HG03575 (cell line): Measurements from ENCODE around the gene SIRPG.

Experiments used
- ATAC-seq: cut with Tn5 transposase; IDR thresholded peaks from one replicate; pipeline ENCODE4 v1.9.1; 2021; ENCODE audit not compliant: unreplicated experiment, insufficient number of reproducible peaks, low FRiP score; ENCODE audit errors: extremely low read depth

Gene SIRPG

DNA sequence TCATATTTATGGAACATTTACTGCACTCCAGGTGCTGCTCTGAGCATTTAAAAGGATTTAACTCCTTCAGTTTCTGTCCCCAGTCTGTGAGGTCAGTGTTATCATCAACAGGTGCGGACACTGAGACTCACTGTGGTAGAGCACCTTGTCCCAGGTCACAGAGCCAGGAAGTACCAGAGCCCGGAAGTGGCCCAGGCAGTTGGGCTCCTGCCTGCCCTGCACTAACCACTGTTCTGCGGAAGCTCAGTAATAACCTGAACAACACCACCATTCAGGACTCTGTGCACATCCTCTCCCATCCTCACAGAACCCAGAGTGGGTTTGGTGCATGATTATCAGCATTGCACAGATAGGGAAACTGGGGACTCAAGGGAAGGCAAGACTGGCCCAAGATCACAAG, 16.8 kb upstream of the SIRPG start:
- no peak for ATAC-seq

DNA sequence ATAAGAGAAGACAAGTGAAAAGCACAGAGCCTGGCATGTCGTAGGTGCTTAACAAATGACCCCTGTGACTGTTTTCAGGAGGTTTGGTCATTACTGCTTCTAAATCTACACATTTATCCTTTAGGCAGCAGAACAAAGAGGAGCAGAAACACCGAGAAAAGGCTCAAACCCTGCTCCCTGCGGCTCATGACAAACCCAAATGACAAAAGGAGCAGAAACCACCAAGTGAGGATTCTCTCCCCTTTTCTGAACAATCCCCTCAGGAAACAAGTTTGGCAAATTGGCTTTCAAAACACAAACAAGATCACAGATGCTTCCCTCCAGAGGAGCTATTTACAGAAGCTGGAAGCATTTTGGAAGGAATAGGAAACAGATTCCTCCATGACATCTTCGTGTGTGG, 15.8 kb upstream of the SIRPG start:
- no peak for ATAC-seq

DNA sequence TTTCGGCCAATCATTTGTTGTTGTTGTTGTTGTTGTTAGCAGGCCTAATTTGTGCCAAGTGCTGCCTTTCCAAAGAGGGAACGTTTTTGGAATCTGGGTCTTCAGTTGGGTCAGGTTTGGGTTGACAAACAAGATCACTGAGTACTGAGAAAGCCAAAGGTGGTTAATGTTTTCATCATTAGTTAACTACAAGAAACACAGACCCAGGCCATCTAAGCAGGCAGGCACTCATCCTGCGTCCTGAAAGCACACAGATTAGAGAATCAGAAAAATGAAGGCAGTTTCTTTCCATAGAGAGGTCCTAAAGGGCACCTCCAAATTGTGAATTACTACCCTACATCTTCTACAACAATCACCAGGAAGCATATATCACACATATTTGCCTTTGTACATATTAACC, 15.1 kb upstream of the SIRPG start:
- no peak for ATAC-seq

DNA sequence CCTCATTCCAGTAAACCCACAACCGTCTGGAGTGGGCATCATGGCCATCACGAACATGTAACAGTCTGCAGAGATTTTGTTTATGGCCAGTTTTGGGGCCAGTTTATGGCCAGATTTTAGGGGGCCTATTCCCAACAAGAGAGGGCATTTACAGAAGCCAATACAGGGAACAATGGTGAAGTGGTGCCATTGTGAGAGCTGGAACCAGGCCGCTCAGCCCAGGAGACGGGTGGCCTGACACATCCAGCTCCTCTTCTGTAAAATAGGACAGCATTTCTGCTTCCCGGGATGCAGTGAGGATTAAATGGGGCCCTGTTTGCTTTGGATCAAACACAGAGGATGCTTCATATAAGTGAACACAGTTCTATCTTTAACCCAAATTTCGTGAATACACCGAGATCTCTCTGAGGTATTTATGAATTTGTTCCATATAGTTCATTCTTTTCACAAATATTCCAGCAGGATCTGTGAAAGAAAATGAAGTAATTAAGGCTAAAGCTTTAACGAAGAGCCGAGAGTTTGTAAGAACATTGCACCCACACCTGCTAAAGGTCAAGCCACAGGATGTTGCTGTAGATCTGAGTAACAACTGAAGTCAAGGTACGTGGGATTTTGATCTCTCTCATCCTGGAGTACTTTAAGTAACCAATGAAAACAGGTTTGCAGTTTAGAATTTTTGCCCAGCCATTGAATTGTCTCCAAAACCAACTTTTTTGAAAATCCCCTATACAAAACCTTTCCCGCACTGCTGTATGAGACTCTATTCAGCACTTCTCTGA, 14.5 kb upstream of the SIRPG start:
- ATAC-seq: no peak

DNA sequence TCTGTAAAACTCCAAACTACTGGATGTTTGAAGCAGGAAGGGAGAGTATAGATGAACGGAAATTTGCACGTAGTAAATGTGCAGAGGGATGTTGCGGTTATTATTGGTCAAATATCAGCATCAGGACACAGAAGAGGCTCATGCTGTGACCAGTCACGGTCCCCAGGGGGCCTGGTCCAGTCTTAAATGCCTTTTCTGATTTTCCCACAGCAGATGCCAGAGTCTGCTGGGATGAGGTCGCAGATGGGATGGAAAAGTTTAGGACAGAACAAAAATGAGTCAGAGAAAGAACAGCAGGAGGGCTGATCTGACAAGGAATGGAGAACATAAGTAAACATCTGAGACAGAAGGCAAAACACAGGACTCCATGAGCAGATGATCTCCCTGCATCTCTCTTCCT, 11.7 kb upstream of the SIRPG start:
- no peak for ATAC-seq

DNA sequence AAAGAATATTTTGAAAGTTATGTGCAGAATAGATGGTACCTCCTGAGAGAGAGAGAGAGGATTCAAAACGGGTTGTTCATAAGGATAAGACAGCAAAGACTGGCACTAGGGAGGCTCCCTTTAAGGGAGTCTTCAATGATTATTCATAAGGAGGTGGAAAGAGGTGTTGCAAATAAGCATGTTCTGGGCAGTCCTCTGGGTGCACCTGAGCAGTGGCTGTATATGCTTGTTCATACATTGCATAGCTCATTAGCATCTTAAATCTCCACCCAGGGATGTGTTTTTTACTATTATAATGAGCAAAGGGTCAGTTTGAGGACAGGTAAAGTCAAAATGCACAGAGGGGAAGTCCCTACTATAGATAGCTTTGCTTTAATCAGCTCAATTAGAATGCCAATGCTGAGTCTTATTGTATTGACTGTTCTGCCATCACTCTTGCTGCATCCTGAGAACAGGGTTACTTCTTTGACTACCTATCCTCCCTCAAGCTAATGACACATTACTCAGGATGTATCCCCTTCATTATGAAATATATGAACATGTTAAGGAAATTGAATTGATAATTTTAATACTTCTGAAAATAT, 10.0 kb upstream of the SIRPG start:
- no peak for ATAC-seq

DNA sequence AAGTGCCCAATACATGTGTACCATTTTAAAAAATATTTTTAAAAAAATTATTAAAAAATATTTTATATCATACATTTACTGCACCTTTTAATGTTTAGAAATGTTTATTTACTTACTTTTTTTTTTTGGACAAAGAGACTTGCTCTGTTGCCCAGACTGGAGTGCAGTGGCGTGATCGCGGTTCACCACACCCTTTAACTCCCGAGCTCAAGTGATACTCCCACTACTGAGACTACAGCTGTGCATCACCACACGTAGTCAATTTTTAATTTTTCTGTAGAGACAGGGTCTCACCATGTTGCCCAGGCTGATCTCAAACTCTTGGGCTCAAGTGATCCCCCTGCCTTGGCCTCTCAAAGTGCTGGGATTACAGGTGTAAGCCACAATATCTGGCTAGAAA, 9.2 kb upstream of the SIRPG start:
- ATAC-seq: no peak

DNA sequence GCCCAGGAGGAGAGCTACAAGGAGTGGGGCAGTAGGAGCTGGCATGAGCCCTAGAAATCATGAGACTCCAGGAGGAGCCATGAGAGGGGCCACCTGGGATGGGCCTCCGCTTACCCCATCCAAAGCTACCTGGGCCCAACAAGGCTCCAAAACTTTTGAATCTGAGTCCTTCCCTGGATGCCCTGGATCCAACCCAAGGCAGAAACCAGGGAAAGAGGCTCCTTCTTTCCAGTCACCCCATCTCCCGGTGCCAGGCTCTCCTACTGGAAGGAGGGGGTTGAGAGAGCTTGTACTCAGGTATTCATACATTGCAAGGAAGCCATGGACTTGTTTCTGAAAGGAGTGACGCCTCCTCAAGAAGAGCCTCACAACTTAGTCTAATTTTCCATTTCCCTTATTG, 7.8 kb upstream of the SIRPG start:
- no peak for ATAC-seq

DNA sequence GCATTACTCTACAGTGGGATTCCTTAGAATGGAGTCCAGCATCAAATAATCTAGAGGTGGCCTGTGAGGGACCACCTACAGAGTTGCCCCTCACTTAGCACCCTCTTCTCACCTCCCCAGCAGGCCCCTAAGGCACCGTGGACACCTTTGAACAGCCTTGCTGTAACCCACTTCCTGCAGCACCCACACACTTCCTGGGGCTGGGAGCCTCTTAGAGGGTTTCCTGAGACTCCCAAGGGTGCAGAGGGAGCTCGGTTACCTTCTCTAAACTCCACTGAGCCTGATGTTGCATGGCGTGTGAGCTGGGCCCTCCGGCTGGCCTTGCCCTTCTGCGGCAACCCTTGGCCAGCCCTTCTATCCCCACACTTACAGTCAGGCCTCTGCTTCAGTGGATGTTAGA, 7.3 kb upstream of the SIRPG start:
- ATAC-seq: no peak

DNA sequence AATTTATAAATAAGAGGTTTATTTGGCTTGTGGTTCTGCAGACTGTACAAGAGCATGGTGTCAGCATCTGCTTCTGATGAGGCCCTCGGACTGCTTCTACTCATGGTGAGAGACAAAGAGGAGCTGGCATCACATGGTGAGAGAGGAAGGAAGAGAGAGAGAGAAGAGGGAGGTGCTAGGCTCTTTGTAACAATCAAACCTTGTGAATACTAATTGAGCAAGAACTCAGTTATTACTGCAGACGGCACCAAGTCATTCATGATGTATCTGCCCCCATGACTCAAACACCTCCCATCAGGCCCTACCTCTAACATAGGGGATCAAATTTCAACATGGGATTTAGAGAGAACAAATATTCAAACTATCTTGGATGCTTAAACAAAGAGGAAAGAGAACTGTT, 6.3 kb upstream of the SIRPG start:
- no peak for ATAC-seq

DNA sequence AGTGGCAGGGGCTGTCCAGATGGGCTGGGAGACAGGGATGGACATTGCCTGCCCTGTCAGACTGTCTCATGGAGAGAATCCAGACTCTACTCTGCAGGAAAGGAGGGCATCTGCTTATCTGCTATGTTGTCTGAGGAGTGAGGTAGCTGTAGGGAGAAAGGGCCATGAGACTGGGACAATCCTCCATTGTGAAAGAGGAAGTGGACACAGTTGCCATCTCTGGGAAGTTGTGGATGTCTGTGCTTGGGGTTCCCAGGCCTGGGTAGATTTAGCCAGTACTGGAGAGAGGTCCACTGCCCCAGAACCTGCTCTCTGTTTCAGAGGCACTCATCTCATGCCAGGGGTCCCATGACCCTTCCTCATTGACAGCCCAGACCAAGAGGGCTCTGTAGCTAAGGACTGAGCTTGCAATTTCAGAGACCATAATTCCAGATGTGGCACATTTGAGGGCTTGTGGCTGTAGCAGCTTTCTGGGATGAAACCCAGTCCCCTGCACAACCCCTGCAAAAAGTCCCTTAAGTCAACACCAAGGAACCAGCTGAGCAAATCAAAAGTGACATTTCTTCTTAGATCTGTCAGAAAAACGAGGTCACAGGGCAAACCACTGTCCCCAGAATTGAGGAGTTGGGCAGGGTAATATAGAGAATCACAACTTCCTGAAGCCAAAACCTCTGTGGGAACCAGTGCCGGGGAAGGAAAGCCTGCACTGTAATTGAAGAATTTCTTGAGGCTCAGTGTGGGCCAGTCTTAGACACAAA, 4.1 kb upstream of the SIRPG start:
- no peak for ATAC-seq

DNA sequence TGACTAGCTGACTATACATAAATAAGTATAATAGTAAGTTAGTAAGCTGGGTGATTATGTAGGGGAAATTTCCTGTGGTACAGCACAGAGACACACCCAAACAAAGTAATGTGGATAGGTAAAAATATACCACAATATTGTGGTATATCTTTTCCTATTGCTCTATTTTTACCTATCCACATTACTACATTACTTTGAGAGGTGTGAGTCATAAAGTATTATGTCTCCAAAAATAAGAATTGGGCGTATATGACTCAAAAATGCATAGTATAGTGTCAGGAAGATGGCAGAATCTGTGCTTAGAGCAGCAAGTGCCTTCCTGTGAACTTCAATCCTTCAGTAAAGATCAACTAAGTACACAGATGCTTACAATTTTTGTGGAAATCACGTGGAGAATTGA, 2.7 kb upstream of the SIRPG start:
- ATAC-seq: no peak

DNA sequence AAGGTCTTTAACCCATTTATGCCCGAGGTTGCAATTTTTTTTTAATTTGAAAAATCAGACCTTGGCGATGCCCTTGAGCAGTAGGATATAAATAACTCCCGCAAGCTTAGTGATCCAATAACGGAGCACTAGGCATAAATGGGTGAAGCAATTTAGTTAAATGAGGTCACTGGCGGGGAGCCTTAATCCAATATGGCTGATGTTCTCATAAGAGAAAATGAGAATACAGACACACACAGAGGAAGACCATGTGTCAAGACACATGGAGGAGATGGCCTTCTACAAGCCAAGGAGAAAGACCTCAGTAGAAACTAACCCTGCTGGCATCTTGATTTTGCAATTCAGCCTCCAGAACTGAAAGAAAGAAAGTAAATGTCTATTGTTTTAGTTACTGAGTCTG, 735 bp downstream of the SIRPG start:
- ATAC-seq: no peak

DNA sequence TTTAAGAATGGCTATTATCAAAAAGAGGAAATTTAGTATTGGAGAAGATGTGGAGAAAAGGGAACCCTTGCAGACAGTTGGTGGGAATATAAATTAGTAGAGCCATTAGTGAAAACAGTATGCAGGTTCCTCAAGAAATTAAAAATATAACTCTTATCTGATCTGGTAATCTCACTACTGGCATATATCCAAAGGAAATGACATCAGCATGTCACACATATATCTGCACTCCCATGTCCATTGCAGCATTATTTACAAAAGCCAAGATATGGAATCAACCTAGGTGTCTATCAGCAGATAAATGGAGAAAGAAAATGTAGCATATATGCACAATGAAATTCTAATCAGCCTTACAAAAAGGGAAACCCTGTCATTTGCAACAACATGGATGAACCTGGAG, 2.6 kb downstream of the SIRPG start:
- no peak for ATAC-seq

DNA sequence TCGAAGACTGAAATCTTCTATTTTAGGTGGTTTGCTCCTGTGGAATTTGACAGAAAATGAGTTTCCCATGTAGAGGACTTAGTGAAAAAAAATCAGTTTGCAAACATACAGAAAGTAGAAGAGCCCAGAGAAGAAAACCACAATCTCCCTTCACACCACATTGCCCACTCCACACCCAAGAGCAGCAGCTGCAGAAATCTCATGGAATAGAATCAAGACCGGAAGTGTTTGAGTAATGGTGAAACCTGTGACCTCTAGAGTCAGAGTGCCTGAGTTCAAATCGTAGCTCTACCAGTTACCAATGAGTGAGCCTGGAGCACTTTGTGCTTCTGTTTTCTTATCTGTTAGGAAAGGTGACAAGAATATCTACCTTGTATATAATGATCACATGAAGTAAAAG, 4.6 kb downstream of the SIRPG start:
- no peak for ATAC-seq

DNA sequence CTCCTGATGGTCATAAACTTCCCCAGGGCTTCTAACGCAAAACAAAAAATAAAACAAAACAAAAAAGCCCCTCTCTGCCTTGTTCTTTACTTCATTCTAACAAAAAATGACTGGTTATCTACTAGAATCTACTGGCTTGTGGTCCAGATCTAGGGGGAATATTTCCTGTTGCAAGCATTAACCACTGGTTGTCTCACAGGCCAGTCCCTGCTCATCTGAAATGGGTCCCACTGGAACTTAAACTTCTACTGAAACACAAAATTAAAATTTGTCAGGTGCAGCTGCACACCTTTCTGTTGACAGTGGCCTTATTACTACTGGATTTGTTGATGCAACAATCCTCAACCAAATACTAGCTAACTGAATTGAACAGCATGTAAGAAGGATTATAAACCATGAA, 5.5 kb downstream of the SIRPG start:
- no peak for ATAC-seq

DNA sequence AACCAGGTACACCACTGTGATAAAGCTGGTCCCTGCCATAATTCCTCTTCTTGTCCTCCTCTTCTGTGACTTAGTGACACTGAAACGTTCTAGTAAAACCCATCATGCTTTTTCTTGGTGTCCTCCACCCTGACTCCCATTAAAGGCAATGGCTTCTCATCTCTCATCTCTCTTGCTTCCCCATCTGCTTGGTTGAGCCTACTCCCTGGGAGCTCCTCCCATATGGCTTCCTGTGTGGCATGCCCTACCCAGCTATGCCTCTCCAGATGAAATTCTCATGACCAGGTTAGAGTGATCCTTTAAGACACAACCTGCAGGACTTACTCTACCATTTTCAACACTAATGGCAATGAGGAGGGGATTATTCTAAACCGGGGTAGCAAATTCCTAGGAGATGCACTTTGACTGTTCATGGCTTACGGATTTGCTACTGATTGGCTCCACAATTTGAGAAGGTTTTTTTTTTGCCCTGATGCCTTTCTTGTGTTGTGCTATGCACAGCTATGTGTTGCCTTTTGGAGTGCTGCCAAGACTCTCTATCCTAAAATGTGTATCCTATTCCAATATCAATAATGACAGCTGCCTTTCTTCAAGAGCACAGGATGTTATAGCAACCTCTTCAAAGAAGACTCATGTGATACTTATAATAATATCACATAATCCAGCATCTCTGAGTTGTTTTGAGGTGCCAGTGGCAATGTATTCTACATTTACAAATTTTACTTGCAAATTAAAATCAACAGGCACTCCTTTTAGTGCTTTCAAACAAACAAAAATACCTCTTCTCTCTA, 6.1 kb downstream of the SIRPG start:
- ATAC-seq: no peak

DNA sequence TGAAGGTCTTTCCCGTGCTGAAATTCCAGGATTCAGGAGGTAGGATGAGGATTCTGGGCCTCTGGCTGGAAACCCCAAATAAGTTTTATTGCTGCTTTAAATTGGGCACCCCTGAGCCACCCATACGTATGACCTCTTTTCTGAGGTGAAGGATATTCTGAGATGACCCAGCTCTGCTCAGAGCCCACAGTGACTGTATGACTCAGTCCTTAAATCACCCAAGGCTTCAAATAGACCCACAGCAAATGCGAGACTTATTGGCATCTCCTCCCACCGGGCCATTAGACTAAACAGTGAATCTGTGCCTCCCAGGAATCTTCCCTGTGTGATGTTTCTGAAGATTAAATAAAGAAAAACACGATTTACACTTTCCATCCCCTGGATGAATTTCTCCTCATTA, 9.5 kb downstream of the SIRPG start:
- no peak for ATAC-seq

DNA sequence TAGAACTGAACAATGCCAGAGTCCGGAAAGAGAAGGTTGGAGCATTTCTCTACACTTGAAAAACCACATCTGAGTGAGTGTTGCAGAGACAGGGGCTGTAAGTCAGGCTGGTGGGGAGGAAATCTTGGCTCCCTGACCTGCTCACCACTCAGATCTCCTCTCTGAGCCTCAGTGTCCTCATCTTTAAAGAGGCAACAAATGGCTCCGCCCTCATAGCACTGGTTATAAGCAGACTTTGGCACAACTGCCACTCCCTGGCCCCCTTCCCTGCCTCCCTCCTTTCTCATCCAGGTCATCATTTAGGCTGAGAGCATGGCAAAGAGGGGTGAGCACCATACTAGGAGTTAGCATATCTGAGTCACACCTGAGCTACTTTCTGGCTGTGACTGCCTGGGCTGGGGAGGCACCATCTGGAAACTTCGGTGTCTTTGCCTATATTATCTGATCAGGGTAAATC, 10.6 kb downstream of the SIRPG start:
- no peak for ATAC-seq
